K562 (cell line): ENCODE measurements around the gene DENND2C. TPM values are rescaled to one million over a fixed set of nuclear protein-coding genes. Genes with fewer than 3 reads are reported as not detected.

Experiments used
- ATAC-seq: fragments of 200-7000 bp; cut with Tn5 transposase; 3 replicates; pipeline ENCODE4 v1.9.1; 2020; ENCODE audit warnings: moderate library complexity
- BruUV-seq: library from RNA; stranded (reverse); fragments of 400-500 nt; replicated peaks from 2 replicates; lab custom pipeline; 2021; lab: Mats Ljungman, UMichigan
- CTCF ChIA-PET: fragments of 300-600 bp; formaldehyde crosslinking; extraction: SDS; loops from one replicate; lab custom pipeline; 2021; ENCODE audit warnings: low intra/inter-chr PET ratio; lab: Yijun Ruan, JAX
- POLR2A ChIA-PET: fragments of 300-600, 350-650 bp; sonication (Branson Sonifier 250); formaldehyde crosslinking; extraction: SDS; loops from one replicate; lab custom pipeline; 2021; ENCODE audit warnings: antibody characterized with exemption, inconsistent platforms; lab: Yijun Ruan, JAX
- DNase-seq, 4 experiments: peaks; one replicate each; pipeline versions ENCODE4 v3.0.0 to v3.0.0-alpha.2; 2011 to 2018; ENCODE audit warnings: low spot score in 3 of 4, mixed read lengths in 3 of 4; ENCODE audit errors: extremely low read depth in 1 of 4
- FAIRE-seq: peaks from 2 replicates; lab custom pipeline; 2011; peaks lifted over from hg19 to GRCh38; lab: Jason Lieb, UNC
- H2AFZ ChIP-seq: 2 replicates; pipeline ENCODE4 v1.6.0; 2011; ENCODE audit warnings: low read depth, low read length, control low read depth, inconsistent platforms
- H3K27ac ChIP-seq: fragments of 200-600 bp; 3 replicates; pipeline ENCODE4 v1.8.0; 2011; ENCODE audit warnings: low read depth, mild to moderate bottlenecking, control low read depth, inconsistent platforms, low read length, moderate library complexity, mixed read lengths; ENCODE audit errors: extremely low read depth
- H3K27me3 ChIP-seq, 2 experiments: fragments of 300-600 bp in 1 of 2; 2 replicates in 1 of 2; 3 replicates in 1 of 2; pipeline versions ENCODE4 v1.6.0 to v1.8.0; 2011; ENCODE audit warnings: inconsistent platforms in 2 of 2, low read length in 2 of 2, mild to moderate bottlenecking in 1 of 2, mixed read lengths in 1 of 2, moderate library complexity in 1 of 2; ENCODE audit not compliant: control insufficient read depth in 2 of 2, insufficient read depth in 2 of 2
- H3K36me3 ChIP-seq: fragments of 300-600 bp; 3 replicates; pipeline ENCODE4 v1.8.0; 2011; ENCODE audit warnings: mild to moderate bottlenecking, low read length, inconsistent platforms; ENCODE audit not compliant: control insufficient read depth, insufficient read depth
- H3K4me1 ChIP-seq, 2 experiments: fragments of 200-600 bp in 1 of 2; replicated peaks in 1 of 2; 2 replicates in 1 of 2; 3 replicates in 1 of 2; pipeline versions ENCODE4 v1.5.1 to v1.8.0; 2011; ENCODE audit warnings: inconsistent platforms in 2 of 2, low read length in 2 of 2, mild to moderate bottlenecking in 1 of 2, mixed read lengths in 1 of 2, moderate library complexity in 1 of 2; ENCODE audit not compliant: control insufficient read depth in 2 of 2, insufficient read depth in 2 of 2
- H3K4me2 ChIP-seq: 2 replicates; pipeline ENCODE4 v1.6.1; 2011; ENCODE audit warnings: low read length, control low read depth, inconsistent platforms, mixed read lengths; ENCODE audit not compliant: insufficient read depth
- H3K4me3 ChIP-seq: fragments of 200-600 bp; sonication (generic), shearing (Covaris generic); 2 replicates; pipeline ENCODE4 v1.5.1; 2016; ENCODE audit warnings: control low read depth, inconsistent platforms
- H3K79me2 ChIP-seq: fragments of 200-600 bp; 3 replicates; pipeline ENCODE4 v1.8.0; 2011; ENCODE audit warnings: low read length, inconsistent platforms; ENCODE audit not compliant: control insufficient read depth, insufficient read depth
- H3K9ac ChIP-seq, 2 experiments: 2 replicates each; pipeline versions ENCODE4 v1.6.0 to v1.6.1; 2011; ENCODE audit warnings: low read depth in 2 of 2, low read length in 2 of 2, control low read depth in 1 of 2, inconsistent platforms in 1 of 2, mild to moderate bottlenecking in 1 of 2, mixed read lengths in 1 of 2; ENCODE audit not compliant: insufficient read depth in 1 of 2
- H3K9me1 ChIP-seq: one replicate; pipeline ENCODE4 v1.6.0; 2011; ENCODE audit warnings: inconsistent platforms, mild to moderate bottlenecking, low read length, moderate library complexity; ENCODE audit not compliant: control insufficient read depth, insufficient read depth
- H3K9me3 ChIP-seq: replicated peaks from 2 replicates; pipeline ENCODE4 v1.5.1; 2011; ENCODE audit warnings: low read depth, low read length, inconsistent platforms; ENCODE audit not compliant: control insufficient read depth, insufficient read depth
- H4K20me1 ChIP-seq: replicated peaks from 2 replicates; pipeline ENCODE4 v1.6.1; 2011; ENCODE audit warnings: low read length, inconsistent platforms, mixed read lengths; ENCODE audit not compliant: control insufficient read depth, insufficient read depth
- CREM ChIP-seq: IDR thresholded peaks from 2 replicates; pipeline ENCODE4 v1.6.1; 2014; ENCODE audit warnings: antibody characterized with exemption, low read depth
- DMBX1 ChIP-seq: fragments of 250-450 bp; sonication (Bioruptor Pico); IDR thresholded peaks from 2 replicates; pipeline ENCODE4 v1.8.0; 2022; ENCODE audit warnings: inconsistent platforms, mild to moderate bottlenecking, moderate library complexity, borderline replicate concordance
- GABPA ChIP-seq: fragments of 200-800 bp; sonication (Bioruptor generic); conservative IDR thresholded peaks from 2 replicates; pipeline ENCODE4 v1.6.1; 2016; ENCODE audit warnings: low read depth, missing genetic modification characterization, missing compliant biosample characterization
- HEY1 ChIP-seq: fragments of 250-450 bp; sonication (Bioruptor Pico); IDR thresholded peaks from 2 replicates; pipeline ENCODE4 v1.5.0; 2020; ENCODE audit warnings: mild to moderate bottlenecking, moderate library complexity, borderline replicate concordance
- HNRNPUL1 ChIP-seq: fragments of 200-400 bp; formaldehyde crosslinking; IDR thresholded peaks from 2 replicates; pipeline ENCODE4 v1.6.1; 2017; ENCODE audit warnings: low read length
- KAT2B ChIP-seq: IDR thresholded peaks from one replicate; pipeline ENCODE4 v1.6.1; 2012; ENCODE audit warnings: low read depth, mild to moderate bottlenecking, control low read depth, inconsistent platforms, low read length, moderate library complexity
- MAFG ChIP-seq: fragments of 450-650 bp; conservative IDR thresholded peaks from 2 replicates; pipeline ENCODE4 v1.6.1; 2016; ENCODE audit warnings: missing genetic modification characterization, missing compliant biosample characterization
- MLLT1 ChIP-seq, 2 experiments: fragments of 450-650 bp; IDR thresholded peaks; 2 replicates each; pipeline ENCODE4 v1.6.1; 2016
- NCOA4 ChIP-seq: fragments of 450-650 bp; IDR thresholded peaks from 2 replicates; pipeline ENCODE4 v1.6.1; 2018; ENCODE audit warnings: mild to moderate bottlenecking; ENCODE audit not compliant: partially characterized antibody
- NFE2 ChIP-seq: IDR thresholded peaks from 2 replicates; pipeline ENCODE4 v1.6.1; 2014; ENCODE audit warnings: antibody characterized with exemption, low read depth
- POLR2A ChIP-seq: fragments of 450-650 bp; conservative IDR thresholded peaks from 2 replicates; pipeline ENCODE4 v1.6.1; 2016
- SRSF3 ChIP-seq: fragments of 200-400 bp; formaldehyde crosslinking; IDR thresholded peaks from 2 replicates; pipeline ENCODE4 v1.6.1; 2016; ENCODE audit warnings: mild to moderate bottlenecking, low read length, moderate library complexity; ENCODE audit not compliant: insufficient read depth
- TARDBP ChIP-seq: fragments of 450-650 bp; IDR thresholded peaks from 2 replicates; pipeline ENCODE4 v1.6.1; 2016
- TCF7 ChIP-seq: sonication (generic); IDR thresholded peaks from 2 replicates; pipeline ENCODE4 v1.6.1; 2016; ENCODE audit warnings: antibody characterized with exemption, borderline replicate concordance
- ZC3H11A ChIP-seq: IDR thresholded peaks from 2 replicates; pipeline ENCODE4 v1.6.1; 2012; ENCODE audit warnings: low read depth, low read length, improper control_type of control experiment
- ZNF280B ChIP-seq: fragments of 250-450 bp; sonication (Bioruptor Pico); IDR thresholded peaks from 2 replicates; pipeline ENCODE4 v1.5.1; 2021; ENCODE audit warnings: mild to moderate bottlenecking
- WGBS: fragments of 100-300 bp; shearing (Covaris generic); methylation state at CpG from one replicate; pipeline ENCODE4 v1.1.6; 2016; ENCODE audit warnings: low coverage, mixed read lengths; ENCODE audit not compliant: insufficient coverage; ENCODE audit errors: missing lambda C conversion rate; 5-methylcytosine and 5-hydroxymethylcytosine counted together
- in situ Hi-C: fragments of 300-500 bp; cut with MboI; formaldehyde crosslinking; loops from 4 replicates; pipeline ENCODE4 v1.15.0; 2018; ENCODE audit warnings: inconsistent platforms, mixed read lengths
- intact Hi-C: fragments of 100-400 bp; cut with micrococcal nuclease; formaldehyde crosslinking; loops from 2 replicates; pipeline ENCODE4 v1.14.2; 2022
- polyA plus RNA-seq, 8 experiments: library from polyadenylated mRNA; depleted of rRNA in 4 of 8; stranded (reverse) in 5 of 8; unstranded in 3 of 8; fragments of >200 nt; fragmentation: Nextera tagmentation in 2 of 8; fragmentation: Illumina TruSeq in 1 of 8; extraction: Ambion mirVana in 2 of 8; extraction: Trizol in 1 of 8; gene quantifications; 2 replicates each; pipeline versions ENCODE4 v1.2.1 to v1.2.3, GENCODE V29; 2011 to 2014; ENCODE audit warnings: inconsistent platforms in 1 of 8, missing spikeins in 1 of 8
- total RNA-seq, 7 experiments: library from RNA; depleted of rRNA in 6 of 7; stranded (reverse); fragments of >200 nt in 6 of 7; fragmentation: Illumina TruSeq in 2 of 7; extraction: Trizol in 2 of 7; gene quantifications; 2 replicates each; pipeline versions ENCODE4 v1.2.1 to v1.2.3, GENCODE V29; 2011 to 2021; ENCODE audit warnings: low replicate concordance in 1 of 7
- TF ChIP-seq, protein P1 (sequence below): fragments of 250-450 bp; sonication (Bioruptor Pico); IDR thresholded peaks from 2 replicates; pipeline ENCODE4 v1.5.0; 2021; ENCODE audit warnings: mild to moderate bottlenecking, borderline replicate concordance
- TF ChIP-seq, protein P2 (sequence below): fragments of 250-450 bp; sonication (Bioruptor Pico); IDR thresholded peaks from 2 replicates; pipeline ENCODE4 v1.4.0; 2020; ENCODE audit warnings: borderline replicate concordance

The DENND2C gene
- total and polyA plus RNA-seq, 9 of the 15 experiments (the other 6 are each of a cell fraction or from before 2014, with no cell fraction given) = 0.03 to 0.25 (median 0.14) TPM

- BruUV-seq = no TSS peak
- no peaks in the 10 kb centered on the region for H3K36me3 ChIP-seq
- H3K4me1 ChIP-seq = no peaks in the 10 kb centered on the region
- intact Hi-C loops (no loop called here), in situ Hi-C loops (no loop called here)
- DNase-seq (peak in 1 of 4 experiments; percentile 16), ATAC-seq (peak; percentile 39), FAIRE-seq (peak; percentile 32)
- H3K9me1 ChIP-seq = no peaks in the 10 kb centered on the region
- H3K9me3 ChIP-seq = no peaks in the 10 kb centered on the region
- H2AFZ ChIP-seq = peak overlapping the region; percentile 51
- POLR2A ChIA-PET = no interaction called here
- H3K27me3 ChIP-seq = peaks cover 4% of the 10 kb centered on the region in 2 experiments; a peak in 2 of 5 replicates
- no peak overlapping the region; the same call in 1 of the 2 replicates for H3K4me2 ChIP-seq
- H4K20me1 ChIP-seq = no peaks in the 10 kb centered on the region
- CTCF ChIA-PET = no interaction called here
- no peak overlapping the region for H3K9ac ChIP-seq
- 14% methylated on average over 2 of the region's 2 CpGs for WGBS
- H3K79me2 ChIP-seq = no peaks in the 10 kb centered on the region
- no peak overlapping the region for H3K27ac ChIP-seq
- no peak overlapping the region for H3K4me3 ChIP-seq
- TF ChIP-seq POLR2A = no peak
- TF ChIP-seq, protein P1, sequence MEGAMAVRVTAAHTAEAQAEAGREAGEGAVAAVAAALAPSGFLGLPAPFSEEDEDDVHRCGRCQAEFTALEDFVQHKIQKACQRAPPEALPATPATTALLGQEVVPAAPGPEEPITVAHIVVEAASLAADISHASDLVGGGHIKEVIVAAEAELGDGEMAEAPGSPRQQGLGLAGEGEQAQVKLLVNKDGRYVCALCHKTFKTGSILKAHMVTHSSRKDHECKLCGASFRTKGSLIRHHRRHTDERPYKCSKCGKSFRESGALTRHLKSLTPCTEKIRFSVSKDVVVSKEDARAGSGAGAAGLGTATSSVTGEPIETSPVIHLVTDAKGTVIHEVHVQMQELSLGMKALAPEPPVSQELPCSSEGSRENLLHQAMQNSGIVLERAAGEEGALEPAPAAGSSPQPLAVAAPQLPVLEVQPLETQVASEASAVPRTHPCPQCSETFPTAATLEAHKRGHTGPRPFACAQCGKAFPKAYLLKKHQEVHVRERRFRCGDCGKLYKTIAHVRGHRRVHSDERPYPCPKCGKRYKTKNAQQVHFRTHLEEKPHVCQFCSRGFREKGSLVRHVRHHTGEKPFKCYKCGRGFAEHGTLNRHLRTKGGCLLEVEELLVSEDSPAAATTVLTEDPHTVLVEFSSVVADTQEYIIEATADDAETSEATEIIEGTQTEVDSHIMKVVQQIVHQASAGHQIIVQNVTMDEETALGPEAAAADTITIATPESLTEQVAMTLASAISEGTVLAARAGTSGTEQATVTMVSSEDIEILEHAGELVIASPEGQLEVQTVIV (CRISPR knock-in tag) = no peak
- no peak for TF ChIP-seq GABPA (tag)
- no peak for TF ChIP-seq KAT2B
- no peak for TF ChIP-seq HNRNPUL1
- TF ChIP-seq HEY1 (CRISPR knock-in tag) = no peak
- peak; percentile 71 for TF ChIP-seq MAFG (tag)
- peak; percentile 66; the same call in 1 of the 2 replicates for TF ChIP-seq NFE2
- no peak for TF ChIP-seq DMBX1 (CRISPR knock-in tag)
- no peak for TF ChIP-seq SRSF3
- TF ChIP-seq, protein P2, sequence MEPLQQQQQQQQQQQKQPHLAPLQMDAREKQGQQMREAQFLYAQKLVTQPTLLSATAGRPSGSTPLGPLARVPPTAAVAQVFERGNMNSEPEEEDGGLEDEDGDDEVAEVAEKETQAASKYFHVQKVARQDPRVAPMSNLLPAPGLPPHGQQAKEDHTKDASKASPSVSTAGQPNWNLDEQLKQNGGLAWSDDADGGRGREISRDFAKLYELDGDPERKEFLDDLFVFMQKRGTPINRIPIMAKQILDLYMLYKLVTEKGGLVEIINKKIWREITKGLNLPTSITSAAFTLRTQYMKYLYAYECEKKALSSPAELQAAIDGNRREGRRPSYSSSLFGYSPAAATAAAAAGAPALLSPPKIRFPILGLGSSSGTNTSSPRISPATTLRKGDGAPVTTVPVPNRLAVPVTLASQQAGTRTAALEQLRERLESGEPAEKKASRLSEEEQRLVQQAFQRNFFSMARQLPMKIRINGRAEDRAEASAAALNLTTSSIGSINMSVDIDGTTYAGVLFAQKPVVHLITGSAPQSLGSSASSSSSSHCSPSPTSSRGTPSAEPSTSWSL (CRISPR knock-in tag) = no peak
- TF ChIP-seq ZC3H11A = no peak
- TF ChIP-seq ZNF280B = no peak
- no peak for TF ChIP-seq TCF7
- TF ChIP-seq TARDBP = no peak
- TF ChIP-seq CREM = no peak
- no peak for TF ChIP-seq NCOA4
- no peak for TF ChIP-seq MLLT1 (IDR thresholded peaks at IDR 0.05)
These were observed 81.6 kb downstream of the DENND2C start for GRCh38 chr1:114588196-114588689.
